ENCODE data around the gene AURKAIP1. TPM values are rescaled to one million over a fixed set of nuclear protein-coding genes. Genes with fewer than 3 reads are reported as not detected.

Gene AURKAIP1
- total and polyA plus RNA-seq, 9 of the 15 experiments (the other 6 are each of a cell fraction or from before 2014, with no cell fraction given): 7.8 to 478 (median 92.0) TPM

- no peak for TF ChIP-seq ESRRB (CRISPR knock-in tag; IDR thresholded peaks at IDR 0.05; ENCODE audit: borderline replicate concordance)
- peak; percentile 50; the same call in 1 of the 2 replicates for TF ChIP-seq ZBTB17 (CRISPR knock-in tag; IDR thresholded peaks at IDR 0.05)
- no peak for TF ChIP-seq KLF6 (CRISPR knock-in tag; IDR thresholded peaks at IDR 0.05; ENCODE audit: borderline replicate concordance)
- no peak for TF ChIP-seq FOSL1 (tag; conservative IDR thresholded peaks at IDR 0.05)
- no peak for TF ChIP-seq NCOA2 (IDR thresholded peaks at IDR 0.05; ENCODE audit: partially characterized antibody in 2 of 2)
- TF ChIP-seq POLR2AphosphoS2 (IDR thresholded peaks at IDR 0.05; ENCODE audit: low read length): no peak
- TF ChIP-seq STAT6 (CRISPR knock-in tag; IDR thresholded peaks at IDR 0.05): no peak
- TF ChIP-seq THRB (CRISPR knock-in tag; conservative IDR thresholded peaks at IDR 0.05): no peak
- TF ChIP-seq SPI1 (IDR thresholded peaks at IDR 0.05; ENCODE audit: borderline replicate concordance, low read depth, low read length): no peak
- no peak for TF ChIP-seq MLLT1 (IDR thresholded peaks at IDR 0.05)
- TF ChIP-seq CXXC5 (CRISPR knock-in tag; IDR thresholded peaks at IDR 0.05): no peak
- no peak for TF ChIP-seq NCOA6 (IDR thresholded peaks at IDR 0.05)
- peak in 1 of 2 experiments; percentile 45; a peak in 1 of 4 replicates for TF ChIP-seq FOXA3 (CRISPR knock-in tag; conservative IDR thresholded peaks at IDR 0.05 in 1 of 2, IDR thresholded peaks at IDR 0.05 in 1 of 2)
- TF ChIP-seq PYGO2 (tag; IDR thresholded peaks at IDR 0.05): no peak
- no peak for TF ChIP-seq CSDE1 (IDR thresholded peaks at IDR 0.05)
- TF ChIP-seq ZNF316 (IDR thresholded peaks at IDR 0.05): no peak
- no peak for TF ChIP-seq E2F6 (IDR thresholded peaks at IDR 0.05; ENCODE audit: borderline replicate concordance in 1 of 2, extremely low read depth in 1 of 2, insufficient read depth in 1 of 2, insufficient read length in 1 of 2, low read depth in 1 of 2, low read length in 1 of 2, poor library complexity in 1 of 2, severe bottlenecking in 1 of 2)
- TF ChIP-seq NFYB (IDR thresholded peaks at IDR 0.05; ENCODE audit: extremely low read depth, insufficient read length): no peak
- no peak for TF ChIP-seq MBD2 (IDR thresholded peaks at IDR 0.05; ENCODE audit: borderline replicate concordance, low read depth)
- TF ChIP-seq FIP1L1 (IDR thresholded peaks at IDR 0.05; ENCODE audit: low read depth, low read length, poor library complexity, severe bottlenecking): no peak
- TF ChIP-seq TEAD1 (CRISPR knock-in tag; IDR thresholded peaks at IDR 0.05): no peak
Measured at GRCh38 chr1:1398677-1399186, 23.7 kb upstream of the AURKAIP1 start (continued).

Measured in K562 (cell line).